Fibroblast of the aortic adventitia (primary cell): ENCODE measurements around the gene SCN3A. TPM values are rescaled to one million over a fixed set of nuclear protein-coding genes. Genes with fewer than 3 reads are reported as not detected.
A peak's percentile ranks its signal among the peaks of the same experiment; 100 is the strongest.

ENCODE experiments used
- DNase-seq: peaks from one replicate; pipeline ENCODE4 v3.0.0-alpha.2; 2010; ENCODE audit warnings: low read depth
- H3K4me3 ChIP-seq: 2 replicates; pipeline ENCODE4 v1.5.1; 2011; ENCODE audit warnings: low read depth, mild to moderate bottlenecking, control low read depth, low read length, moderate library complexity
- CTCF ChIP-seq: IDR thresholded peaks from 2 replicates; pipeline ENCODE4 v1.5.1; 2011; ENCODE audit warnings: mild to moderate bottlenecking, low read length, control low read depth, inconsistent platforms; ENCODE audit not compliant: insufficient read depth
- total RNA-seq: library from RNA; depleted of rRNA; stranded (reverse); fragments of >200 nt; gene quantifications from 2 replicates; pipeline ENCODE4 v1.2.3, GENCODE V29; 2012; ENCODE audit warnings: low replicate concordance

SCN3A gene
- total RNA-seq, 1 donor: 102 TPM

DNA sequence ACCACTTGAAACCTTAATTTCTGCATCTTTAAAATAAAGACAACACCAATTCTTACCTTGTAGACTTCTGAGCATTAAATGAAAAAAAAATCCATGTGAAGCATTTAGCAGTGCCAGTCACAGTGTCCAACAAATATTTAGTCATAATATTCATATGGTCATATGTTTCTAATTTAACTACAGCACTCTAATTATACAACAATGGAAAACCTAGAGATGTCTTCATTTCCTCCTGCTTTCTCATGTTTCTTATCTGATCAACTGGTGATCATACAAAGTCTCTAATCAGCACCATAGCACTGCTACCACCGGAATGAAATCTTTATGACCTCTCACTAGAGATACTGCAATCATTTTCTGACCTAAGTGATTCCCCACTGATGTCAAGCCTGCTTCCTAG is 10.2 kb upstream of the SCN3A start:
- H3K4me3 ChIP-seq: no peak overlapping the region
- DNase-seq: peak; percentile 15
- TF ChIP-seq CTCF: no peak

DNA sequence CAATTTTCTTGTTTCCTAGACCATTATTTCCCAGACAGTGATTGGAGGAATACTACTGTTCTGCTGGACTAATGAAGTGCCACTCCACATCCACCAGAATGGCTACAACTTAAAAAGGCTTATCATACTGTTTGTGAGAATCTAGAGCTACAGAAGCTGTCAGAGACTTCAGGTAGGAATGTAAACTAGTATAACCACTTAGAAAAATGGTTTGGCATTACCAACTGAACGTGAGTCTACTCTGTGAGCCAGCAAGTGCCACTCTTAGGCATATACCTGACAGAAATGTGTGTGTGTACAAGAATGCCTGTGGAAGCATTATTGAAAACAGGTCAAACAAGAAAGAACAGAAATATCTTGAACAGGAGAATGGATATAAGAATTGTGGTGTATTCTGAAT is 4.2 kb upstream of the SCN3A start:
- TF ChIP-seq CTCF: no peak
- no peak overlapping the region for H3K4me3 ChIP-seq

GRCh38 chr2:165205865-165206264 is 2.0 kb upstream of the SCN3A start:
- no peak overlapping the region for H3K4me3 ChIP-seq
- TF ChIP-seq CTCF: no peak
- no peak for DNase-seq

More for the DNA sequence above, 4.2 kb upstream of the SCN3A start:
- DNase-seq: no peak

DNA sequence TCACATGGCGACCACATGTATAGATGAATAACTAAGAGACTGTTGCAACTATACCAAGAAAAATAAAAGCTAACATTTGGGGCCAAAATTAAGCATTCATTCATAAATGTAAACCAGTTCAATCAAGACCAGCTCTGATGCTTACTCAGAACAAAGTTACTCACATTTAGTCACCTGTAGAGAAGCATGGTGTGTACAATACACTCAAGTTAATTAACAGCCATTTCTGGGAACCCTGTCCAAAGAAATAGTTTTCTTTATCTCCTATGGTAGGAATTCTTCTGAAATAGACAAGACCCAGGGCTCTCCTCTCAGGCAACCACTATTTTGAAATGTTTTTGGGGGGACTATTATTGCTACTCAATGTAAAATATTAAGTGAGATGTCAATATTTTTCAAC is 1.6 kb downstream of the SCN3A start:
- TF ChIP-seq CTCF: no peak
- peak overlapping the region; percentile 19 for H3K4me3 ChIP-seq
- DNase-seq: peak; percentile 10

GRCh38 chr2:165198181-165198580 is 5.7 kb downstream of the SCN3A start:
- no peak for TF ChIP-seq CTCF
- peak; percentile 21 for DNase-seq
- no peak overlapping the region for H3K4me3 ChIP-seq

- no peak overlapping the region for H3K4me3 ChIP-seq
- no peak for DNase-seq
- TF ChIP-seq CTCF: no peak
Measured at GRCh38 chr2:165197346-165197745, 6.5 kb downstream of the SCN3A start.

- DNase-seq: no peak
- H3K4me3 ChIP-seq: no peak overlapping the region
- no peak for TF ChIP-seq CTCF
Measured at GRCh38 chr2:165196411-165196810, 7.4 kb downstream of the SCN3A start.
